ENCODE data around the gene CRACR2A.

CRACR2A gene

GRCh38 chr12:3752096-3752709 is 706 bp downstream of the CRACR2A start:
- DNase-seq = peak; percentile 76

- DNase-seq = no peak
Observed at GRCh38 chr12:3751151-3752095, 1.5 kb downstream of the CRACR2A start.

- DNase-seq = no peak
Observed at GRCh38 chr12:3750616-3751015, 2.3 kb downstream of the CRACR2A start.

GRCh38 chr12:3748620-3749019 is 4.3 kb downstream of the CRACR2A start:
- no peak for DNase-seq

- no peak for DNase-seq
Observed at GRCh38 chr12:3747976-3748619, 4.8 kb downstream of the CRACR2A start.

- no peak for DNase-seq
Observed at GRCh38 chr12:3747543-3747942, 5.4 kb downstream of the CRACR2A start.

GRCh38 chr12:3746758-3747157 is 6.2 kb downstream of the CRACR2A start:
- no peak for DNase-seq

GRCh38 chr12:3745152-3745551 is 7.8 kb downstream of the CRACR2A start:
- DNase-seq = no peak

- DNase-seq = no peak
Observed at GRCh38 chr12:3744229-3744901, 8.5 kb downstream of the CRACR2A start.

GRCh38 chr12:3743803-3744202 is 9.1 kb downstream of the CRACR2A start:
- DNase-seq = no peak

GRCh38 chr12:3741882-3742672 is 10.8 kb downstream of the CRACR2A start:
- DNase-seq = no peak

GRCh38 chr12:3740480-3741231 is 12.3 kb downstream of the CRACR2A start:
- no peak for DNase-seq

GRCh38 chr12:3735432-3735831 is 17.5 kb downstream of the CRACR2A start:
- no peak for DNase-seq

GRCh38 chr12:3732901-3733300 is 20.0 kb downstream of the CRACR2A start:
- no peak for DNase-seq

- DNase-seq = no peak
Observed at GRCh38 chr12:3730111-3730510, 22.8 kb downstream of the CRACR2A start.

GRCh38 chr12:3728686-3729085 is 24.2 kb downstream of the CRACR2A start:
- no peak for DNase-seq

GRCh38 chr12:3727877-3728632 is 24.9 kb downstream of the CRACR2A start:
- DNase-seq = no peak

- DNase-seq = no peak
Observed at GRCh38 chr12:3727354-3727753, 25.6 kb downstream of the CRACR2A start.

GRCh38 chr12:3726456-3726855 is 26.5 kb downstream of the CRACR2A start:
- no peak for DNase-seq

- DNase-seq = no peak
Observed at GRCh38 chr12:3725388-3726115, 27.4 kb downstream of the CRACR2A start.
